ENCODE measurements around the gene SMAD2. TPM values are rescaled to one million over a fixed set of nuclear protein-coding genes. Genes with fewer than 3 reads are reported as not detected.

SMAD2 gene
- polyA plus RNA-seq, 1 experiment, result 52.2 TPM

DNA sequence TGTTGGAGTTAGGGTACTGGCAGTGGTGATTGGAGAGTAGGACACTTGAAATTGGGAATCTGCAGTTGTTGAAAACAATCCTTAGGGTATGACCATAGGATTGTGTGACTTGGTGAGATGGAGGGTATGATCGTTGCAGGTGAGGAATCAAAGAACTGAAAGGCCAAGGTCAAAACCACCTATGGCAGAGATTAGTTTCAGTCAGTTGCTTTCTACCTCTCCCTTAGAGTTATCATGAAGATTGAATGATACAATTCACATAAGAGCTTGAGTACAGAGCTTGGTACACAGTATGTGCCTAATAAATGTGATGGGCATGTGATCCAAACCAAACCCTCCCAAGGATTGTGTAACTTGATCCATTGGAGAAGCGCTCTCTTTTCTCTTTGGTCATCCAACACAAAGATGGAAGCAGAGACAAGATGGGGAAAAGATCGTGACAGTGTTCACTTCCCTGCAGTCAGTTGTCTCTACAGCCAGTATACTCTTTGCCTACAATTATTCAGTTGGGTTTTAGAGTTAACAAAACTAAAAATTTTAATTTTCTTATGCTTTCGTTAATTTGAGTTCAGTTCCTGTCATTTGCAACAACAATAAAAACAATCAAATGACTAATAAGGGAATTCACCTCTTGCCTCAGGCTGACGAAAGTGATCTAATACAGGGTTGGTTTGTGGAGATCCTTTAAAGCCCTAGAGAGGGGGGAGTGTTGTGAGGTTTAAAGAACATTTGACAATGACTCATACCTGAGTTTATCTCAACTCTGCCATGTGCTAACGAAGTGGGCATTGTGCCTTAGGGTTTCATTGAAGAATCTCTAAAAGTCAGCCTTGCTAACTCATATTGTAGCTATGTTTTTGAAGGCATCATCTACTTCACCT is 14.8 kb upstream of the SMAD2 start:
- DNase-seq (ENCODE audit: low read depth), result no peak
- no peak overlapping the region for H3K4me3 ChIP-seq (ENCODE audit: low read depth, low read length)
- POLR2A ChIA-PET, result no interaction called here
- H3K36me3 ChIP-seq (ENCODE audit: control insufficient read depth, insufficient read depth, low read length), result no peaks in the 10 kb centered on the region
- peaks cover 1% of the 10 kb centered on the region; the same call in 1 of the 2 replicates for H3K27me3 ChIP-seq (ENCODE audit: control insufficient read depth, insufficient read depth, low read length)
- CTCF ChIA-PET, result interaction anchor here (1.0 to 1.5 kb wide), 2 partner anchors 11 to 12 kb away, joined by 3 read pairs; no protein-coding TSS in a partner anchor
- TF ChIP-seq, protein P1, sequence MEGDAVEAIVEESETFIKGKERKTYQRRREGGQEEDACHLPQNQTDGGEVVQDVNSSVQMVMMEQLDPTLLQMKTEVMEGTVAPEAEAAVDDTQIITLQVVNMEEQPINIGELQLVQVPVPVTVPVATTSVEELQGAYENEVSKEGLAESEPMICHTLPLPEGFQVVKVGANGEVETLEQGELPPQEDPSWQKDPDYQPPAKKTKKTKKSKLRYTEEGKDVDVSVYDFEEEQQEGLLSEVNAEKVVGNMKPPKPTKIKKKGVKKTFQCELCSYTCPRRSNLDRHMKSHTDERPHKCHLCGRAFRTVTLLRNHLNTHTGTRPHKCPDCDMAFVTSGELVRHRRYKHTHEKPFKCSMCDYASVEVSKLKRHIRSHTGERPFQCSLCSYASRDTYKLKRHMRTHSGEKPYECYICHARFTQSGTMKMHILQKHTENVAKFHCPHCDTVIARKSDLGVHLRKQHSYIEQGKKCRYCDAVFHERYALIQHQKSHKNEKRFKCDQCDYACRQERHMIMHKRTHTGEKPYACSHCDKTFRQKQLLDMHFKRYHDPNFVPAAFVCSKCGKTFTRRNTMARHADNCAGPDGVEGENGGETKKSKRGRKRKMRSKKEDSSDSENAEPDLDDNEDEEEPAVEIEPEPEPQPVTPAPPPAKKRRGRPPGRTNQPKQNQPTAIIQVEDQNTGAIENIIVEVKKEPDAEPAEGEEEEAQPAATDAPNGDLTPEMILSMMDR (IDR thresholded peaks at IDR 0.05; ENCODE audit: insufficient read depth, low read depth, low read length), result no peak

GRCh38 chr18:47936952-47937351 is 6.5 kb upstream of the SMAD2 start:
- H3K36me3 ChIP-seq (ENCODE audit: control insufficient read depth, insufficient read depth, low read length), result no peaks in the 10 kb centered on the region
- TF ChIP-seq, protein P1 (IDR thresholded peaks at IDR 0.05; ENCODE audit: insufficient read depth, low read depth, low read length), result no peak
- DNase-seq (ENCODE audit: low read depth), result no peak
- ChIA-PET CTCF (interaction anchor here (0.6 kb wide), 1 partner anchor 13 kb away, joined by 3 read pairs; no protein-coding TSS in a partner anchor), POLR2A (no interaction called here)
- no peak overlapping the region for H3K4me3 ChIP-seq (ENCODE audit: low read depth, low read length)
- H3K27me3 ChIP-seq (ENCODE audit: control insufficient read depth, insufficient read depth, low read length), result peaks cover 11% of the 10 kb centered on the region

DNA sequence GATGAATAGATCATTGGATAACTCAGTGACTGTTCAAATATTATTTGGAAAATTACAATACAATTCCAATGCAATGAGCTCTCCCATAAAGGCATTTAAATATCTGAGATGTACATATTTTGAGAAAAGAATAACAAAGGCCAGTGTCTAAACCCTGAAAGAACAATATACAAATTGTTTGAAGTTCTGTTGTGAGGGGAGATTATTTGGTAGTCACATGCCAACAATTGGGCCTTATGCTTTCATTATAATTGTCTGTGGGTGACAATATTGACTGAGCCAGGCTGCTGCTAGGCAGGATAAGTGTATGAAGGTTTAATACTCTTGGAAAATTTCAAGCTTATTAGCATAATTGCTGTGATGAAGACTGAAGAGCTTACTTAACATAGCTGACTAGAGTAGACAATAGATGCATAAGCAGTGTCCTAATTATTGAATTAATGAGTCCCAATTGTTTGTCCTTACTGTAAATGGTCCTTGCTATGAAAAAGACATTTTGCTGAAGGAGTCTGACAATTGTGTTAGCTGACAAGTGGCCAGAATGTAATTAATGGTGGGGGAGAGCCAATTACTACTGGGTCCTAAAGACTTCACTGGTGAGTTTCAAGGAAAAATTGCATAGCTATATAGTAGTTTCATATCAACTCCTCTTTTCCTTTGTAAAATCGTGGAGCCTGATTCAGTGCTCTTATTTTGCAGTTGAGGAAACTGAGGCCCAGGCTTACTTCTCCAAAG is 5.0 kb upstream of the SMAD2 start:
- H3K27me3 ChIP-seq (ENCODE audit: control insufficient read depth, insufficient read depth, low read length), result peaks cover 11% of the 10 kb centered on the region
- CTCF ChIA-PET, result no interaction called here
- DNase-seq (ENCODE audit: low read depth), result no peak
- TF ChIP-seq, protein P1 (IDR thresholded peaks at IDR 0.05; ENCODE audit: insufficient read depth, low read depth, low read length), result no peak
- POLR2A ChIA-PET, result no interaction called here
- no peaks in the 10 kb centered on the region for H3K36me3 ChIP-seq (ENCODE audit: control insufficient read depth, insufficient read depth, low read length)
- H3K4me3 ChIP-seq (ENCODE audit: low read depth, low read length), result no peak overlapping the region

- TF ChIP-seq, protein P1 (IDR thresholded peaks at IDR 0.05; ENCODE audit: insufficient read depth, low read depth, low read length), result no peak
- Histone ChIP-seq H3K36me3 (ENCODE audit: control insufficient read depth, insufficient read depth, low read length) (no peaks in the 10 kb centered on the region), H3K27me3 (ENCODE audit: control insufficient read depth, insufficient read depth, low read length) (peaks cover 7% of the 10 kb centered on the region), H3K4me3 (ENCODE audit: low read depth, low read length) (no peak overlapping the region)
- DNase-seq (ENCODE audit: low read depth), result no peak
- POLR2A ChIA-PET, result no interaction called here
- CTCF ChIA-PET, result interaction anchor here (1.0 kb wide), 1 partner anchor 13 kb away, joined by 3 read pairs; no protein-coding TSS in a partner anchor
These were observed 2.1 kb upstream of the SMAD2 start for GRCh38 chr18:47932603-47933002.

DNA sequence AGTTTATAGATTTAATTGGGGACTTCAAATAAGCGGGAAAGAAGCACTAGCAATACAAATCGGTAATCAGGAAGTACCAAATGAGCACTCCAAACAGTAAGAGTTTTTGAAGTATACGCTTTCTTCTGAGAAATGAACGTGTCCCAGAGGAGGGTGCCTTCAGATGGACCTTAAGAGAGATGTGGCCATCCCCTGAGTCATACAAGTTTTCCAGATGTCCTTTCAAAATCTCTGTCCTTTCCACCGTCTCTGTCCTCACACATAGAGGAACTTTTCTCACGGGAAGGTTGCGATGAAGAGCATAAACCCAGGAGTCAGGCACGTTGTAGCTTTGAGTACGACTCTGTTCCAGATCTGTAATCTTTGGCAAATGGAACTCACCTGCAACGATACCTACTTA is 1.7 kb upstream of the SMAD2 start:
- TF ChIP-seq, protein P1 (IDR thresholded peaks at IDR 0.05; ENCODE audit: insufficient read depth, low read depth, low read length), result no peak
- Histone ChIP-seq H3K36me3 (ENCODE audit: control insufficient read depth, insufficient read depth, low read length) (no peaks in the 10 kb centered on the region), H3K4me3 (ENCODE audit: low read depth, low read length) (no peak overlapping the region), H3K27me3 (ENCODE audit: control insufficient read depth, insufficient read depth, low read length) (peaks cover 7% of the 10 kb centered on the region)
- ChIA-PET CTCF (interaction anchor here (1.0 kb wide), 1 partner anchor 13 kb away, joined by 3 read pairs; no protein-coding TSS in a partner anchor), POLR2A (no interaction called here)
- DNase-seq (ENCODE audit: low read depth), result no peak
